Measurements from ENCODE around the gene POGLUT2. TPM values are rescaled to one million over a fixed set of nuclear protein-coding genes. Genes with fewer than 3 reads are reported as not detected.

POGLUT2 gene
- total RNA-seq, 1 donor from 2014 or later = 0.11 TPM

- Mint-ChIP-seq H3K27ac (no peak overlapping the region), H3K36me3 (ENCODE audit: low read depth) (peaks cover 10% of the 10 kb centered on the region), H3K4me1 (no peaks in the 10 kb centered on the region), H3K27me3 (no peaks in the 10 kb centered on the region), H3K4me3 (no peak overlapping the region), H3K9me3 (peaks cover 5% of the 10 kb centered on the region)
- ATAC-seq (ENCODE audit: low read depth) (no peak), DNase-seq (no peak)
- intact Hi-C loops (cut with micrococcal nuclease) = no loop called here
- CTCF ChIA-PET = no interaction called here
- POLR2A ChIA-PET = no interaction called here
- TF ChIP-seq, protein P1, sequence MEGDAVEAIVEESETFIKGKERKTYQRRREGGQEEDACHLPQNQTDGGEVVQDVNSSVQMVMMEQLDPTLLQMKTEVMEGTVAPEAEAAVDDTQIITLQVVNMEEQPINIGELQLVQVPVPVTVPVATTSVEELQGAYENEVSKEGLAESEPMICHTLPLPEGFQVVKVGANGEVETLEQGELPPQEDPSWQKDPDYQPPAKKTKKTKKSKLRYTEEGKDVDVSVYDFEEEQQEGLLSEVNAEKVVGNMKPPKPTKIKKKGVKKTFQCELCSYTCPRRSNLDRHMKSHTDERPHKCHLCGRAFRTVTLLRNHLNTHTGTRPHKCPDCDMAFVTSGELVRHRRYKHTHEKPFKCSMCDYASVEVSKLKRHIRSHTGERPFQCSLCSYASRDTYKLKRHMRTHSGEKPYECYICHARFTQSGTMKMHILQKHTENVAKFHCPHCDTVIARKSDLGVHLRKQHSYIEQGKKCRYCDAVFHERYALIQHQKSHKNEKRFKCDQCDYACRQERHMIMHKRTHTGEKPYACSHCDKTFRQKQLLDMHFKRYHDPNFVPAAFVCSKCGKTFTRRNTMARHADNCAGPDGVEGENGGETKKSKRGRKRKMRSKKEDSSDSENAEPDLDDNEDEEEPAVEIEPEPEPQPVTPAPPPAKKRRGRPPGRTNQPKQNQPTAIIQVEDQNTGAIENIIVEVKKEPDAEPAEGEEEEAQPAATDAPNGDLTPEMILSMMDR (IDR thresholded peaks at IDR 0.05) = no peak
Observed at GRCh38 chr13:102807699-102808098, 8.9 kb upstream of the POGLUT2 start.

DNA sequence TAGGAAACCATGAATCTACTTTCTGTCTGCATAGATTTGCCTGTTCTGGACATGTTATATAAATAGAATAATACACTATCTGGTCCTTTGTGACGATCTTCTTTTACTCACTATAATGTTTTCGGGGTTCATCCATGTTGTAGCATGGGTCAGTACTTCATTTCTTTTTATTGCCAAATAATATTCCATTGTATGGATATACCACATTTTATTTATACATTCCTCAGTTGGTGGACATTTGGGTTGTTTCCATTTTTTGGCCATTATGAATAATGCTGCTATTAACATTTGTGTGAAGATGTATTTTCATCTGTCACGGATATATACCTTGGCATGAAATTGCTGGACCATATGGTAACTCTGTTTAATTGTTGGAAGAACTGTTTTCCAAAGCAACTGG, 6.9 kb upstream of the POGLUT2 start:
- DNase-seq = no peak
- Mint-ChIP-seq H3K9me3 (no peaks in the 10 kb centered on the region), H3K27ac (no peak overlapping the region), H3K36me3 (ENCODE audit: low read depth) (no peaks in the 10 kb centered on the region), H3K27me3 (no peaks in the 10 kb centered on the region), H3K4me3 (no peak overlapping the region), H3K4me1 (peaks cover 3% of the 10 kb centered on the region)
- intact Hi-C loops (cut with micrococcal nuclease) = no loop called here
- ChIA-PET POLR2A (no interaction called here), CTCF (no interaction called here)
- TF ChIP-seq, protein P1 (IDR thresholded peaks at IDR 0.05) = no peak
- ATAC-seq (ENCODE audit: low read depth) = no peak

DNA sequence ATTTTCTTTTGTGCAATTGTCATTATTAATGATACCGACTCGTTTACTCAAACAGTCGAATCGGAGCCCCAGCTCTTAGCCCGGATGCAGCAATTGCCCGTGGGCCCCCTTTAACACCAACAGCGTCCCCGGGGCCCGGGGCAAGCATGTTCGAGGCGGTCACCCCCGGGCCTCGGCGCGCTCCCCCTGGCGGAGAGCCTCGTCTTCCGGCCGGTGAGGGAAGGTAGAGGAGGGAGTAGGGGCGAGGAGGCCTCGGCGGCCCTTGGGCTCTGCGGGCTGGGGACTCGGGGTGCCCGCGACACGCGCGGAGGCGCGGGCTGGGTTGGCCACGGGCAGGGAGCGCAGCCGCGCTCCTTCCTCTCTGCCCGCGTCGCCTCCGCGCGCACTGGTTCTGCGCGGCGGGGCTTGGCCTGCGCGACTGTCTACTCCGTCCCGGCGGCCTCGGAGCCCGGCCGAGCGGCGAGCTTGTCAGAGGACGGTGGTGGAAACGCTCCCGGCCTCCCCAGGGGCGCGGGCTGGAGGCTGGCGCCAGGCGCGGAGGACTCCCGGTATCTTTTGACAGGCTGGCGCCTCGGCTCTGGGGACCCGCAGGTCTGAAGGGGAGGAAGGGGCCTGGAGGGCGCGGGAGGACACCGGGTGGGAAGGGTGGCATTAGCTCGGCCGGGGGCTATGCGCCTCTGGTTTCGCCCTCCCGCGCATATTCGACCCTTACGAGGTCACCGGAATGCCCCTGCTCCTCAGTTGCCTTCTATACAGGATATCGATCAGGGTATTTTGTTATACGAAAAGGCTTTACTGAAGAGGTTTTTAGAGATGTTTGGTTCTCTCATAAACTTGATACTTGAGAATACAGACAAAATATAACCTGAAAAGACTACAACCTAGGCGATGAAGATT, 1.6 kb upstream of the POGLUT2 start:
- peaks cover 7% of the 10 kb centered on the region for H3K27me3 Mint-ChIP-seq
- ChIA-PET POLR2A (interaction anchor here (1.2 to 2.1 kb wide), 4 partner anchors 27 to 204 kb away, joined by 9 to 18 read pairs (median 11); partner anchors contain the start of genes TEX30 and TPP2), CTCF (interaction anchor here (0.7 to 2.0 kb wide), 10 partner anchors 16 to 221 kb away, joined by 3 to 6 read pairs (median 5); partner anchors contain the start of genes ERCC5, TEX30 and TPP2)
- intact Hi-C loops (cut with micrococcal nuclease) = loop anchor here (1.0 kb wide), 5 partner anchors 27 to 220 kb away; partner anchors contain the start of genes TEX30 and TPP2
- DNase-seq = peak; percentile 79
- peaks cover 18% of the 10 kb centered on the region for H3K4me1 Mint-ChIP-seq
- no peaks in the 10 kb centered on the region for H3K9me3 Mint-ChIP-seq
- H3K36me3 Mint-ChIP-seq (ENCODE audit: low read depth) = no peaks in the 10 kb centered on the region
- H3K27ac Mint-ChIP-seq = no peak overlapping the region
- peak; percentile 89 for ATAC-seq (ENCODE audit: low read depth)
- TF ChIP-seq, protein P1 (IDR thresholded peaks at IDR 0.05) = no peak
- peak overlapping the region; percentile 85 for H3K4me3 Mint-ChIP-seq

DNA sequence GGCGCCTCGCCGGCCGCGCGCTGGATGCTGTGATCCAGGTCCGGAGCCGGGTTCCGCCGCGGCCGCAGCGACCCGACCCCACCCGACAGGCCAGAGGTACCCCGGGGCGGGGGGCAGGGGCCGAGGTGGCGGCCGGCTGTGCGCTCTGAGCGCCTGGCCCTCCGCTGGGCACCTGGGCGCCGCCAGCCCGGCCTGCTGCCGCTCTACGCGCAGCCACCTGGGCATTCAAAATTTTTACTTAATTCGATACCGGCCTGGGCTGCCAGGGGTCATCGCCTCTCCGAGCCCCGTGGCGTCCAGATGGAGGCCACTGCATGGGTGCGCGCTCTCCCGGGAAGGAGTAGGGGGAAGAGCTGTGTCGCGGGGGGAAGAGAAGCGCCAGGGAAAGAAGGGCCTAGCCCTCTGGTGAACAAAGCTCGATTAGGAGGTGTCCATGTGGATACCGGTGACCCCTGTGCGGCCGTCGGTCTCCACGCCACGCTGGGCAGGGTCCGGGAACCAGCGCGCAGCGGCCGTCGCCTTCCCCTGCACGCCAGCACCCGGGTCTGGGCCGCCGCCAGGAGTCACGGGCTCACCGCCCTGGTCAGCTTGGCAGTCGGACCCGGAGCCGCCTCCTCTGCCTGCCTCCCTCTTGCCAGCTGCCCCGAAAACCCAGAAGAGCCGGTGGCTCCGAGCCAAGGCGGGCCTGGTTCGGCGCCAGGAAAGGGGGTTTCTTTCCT, 809 bp upstream of the POGLUT2 start:
- intact Hi-C loops (cut with micrococcal nuclease) = loop anchor here (1.0 kb wide), 5 partner anchors 26 to 219 kb away; partner anchors contain the start of genes TEX30 and TPP2
- CTCF ChIA-PET = interaction anchor here (0.7 to 1.8 kb wide), 7 partner anchors 15 to 210 kb away, joined by 3 to 6 read pairs (median 5); partner anchors contain the start of genes ERCC5, TEX30 and TPP2
- DNase-seq = peak; percentile 18
- no peaks in the 10 kb centered on the region for H3K36me3 Mint-ChIP-seq (ENCODE audit: low read depth)
- no peaks in the 10 kb centered on the region for H3K9me3 Mint-ChIP-seq
- no peak for ATAC-seq (ENCODE audit: low read depth)
- H3K27ac Mint-ChIP-seq = no peak overlapping the region
- TF ChIP-seq, protein P1 (IDR thresholded peaks at IDR 0.05) = no peak
- peaks cover 18% of the 10 kb centered on the region for H3K4me1 Mint-ChIP-seq
- POLR2A ChIA-PET = interaction anchor here (1.2 to 2.1 kb wide), 4 partner anchors 26 to 203 kb away, joined by 9 to 18 read pairs (median 11); partner anchors contain the start of genes TEX30 and TPP2
- peak overlapping the region; percentile 85 for H3K4me3 Mint-ChIP-seq
- H3K27me3 Mint-ChIP-seq = peaks cover 7% of the 10 kb centered on the region

Measured in activated B cell treated with CpG ODN at 0.5 μM for 24 hours (primary cell).